ENCODE results near the gene VSIG10L2.
A peak's percentile ranks its signal among the peaks of the same experiment; 100 is the strongest.

Gene VSIG10L2

DNA sequence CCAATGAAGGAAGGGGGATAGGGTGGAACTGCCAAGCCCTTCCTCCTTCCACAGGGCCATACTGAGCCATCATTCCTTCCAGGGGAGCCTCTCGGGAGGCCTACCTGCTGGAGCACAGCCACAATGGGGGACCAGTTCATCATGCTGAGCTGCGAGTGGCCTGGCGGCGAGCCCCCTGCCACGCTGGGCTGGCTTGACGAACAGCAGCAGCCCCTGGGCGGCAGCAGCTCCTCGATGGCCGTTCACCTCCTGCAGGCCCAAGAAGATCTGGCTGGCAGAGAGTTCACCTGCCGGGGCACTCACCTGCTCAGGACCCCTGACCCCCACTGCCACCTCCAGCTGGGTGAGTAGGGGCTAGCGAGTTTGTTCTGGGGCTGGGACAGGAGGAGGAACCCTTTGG lies 5.9 kb downstream of the VSIG10L2 start:
- Histone ChIP-seq H3K36me3 (ENCODE audit: control insufficient read depth, insufficient read depth, low read length) (peaks cover 7% of the 10 kb centered on the region), H3K9me3 (ENCODE audit: control insufficient read depth, insufficient read depth, low read length) (no peaks in the 10 kb centered on the region), H3K27me3 (ENCODE audit: control insufficient read depth, insufficient read depth, low read length) (no peaks in the 10 kb centered on the region), H3K4me1 (ENCODE audit: control insufficient read depth, insufficient read depth, low read length) (no peaks in the 10 kb centered on the region), H3K4me3 (ENCODE audit: low read depth, low read length) (no peak overlapping the region), H3K9ac (ENCODE audit: low read depth, low read length) (peak overlapping the region; percentile 24)

GRCh38 chr11:125952559-125952958 lies 6.7 kb downstream of the VSIG10L2 start:
- no peaks in the 10 kb centered on the region for H3K4me1 ChIP-seq (ENCODE audit: control insufficient read depth, insufficient read depth, low read length)
- no peaks in the 10 kb centered on the region for H3K27me3 ChIP-seq (ENCODE audit: control insufficient read depth, insufficient read depth, low read length)
- no peaks in the 10 kb centered on the region for H3K9me3 ChIP-seq (ENCODE audit: control insufficient read depth, insufficient read depth, low read length)
- no peak overlapping the region for H3K4me3 ChIP-seq (ENCODE audit: low read depth, low read length)
- peaks cover 7% of the 10 kb centered on the region for H3K36me3 ChIP-seq (ENCODE audit: control insufficient read depth, insufficient read depth, low read length)
- H3K9ac ChIP-seq (ENCODE audit: low read depth, low read length) = no peak overlapping the region

GRCh38 chr11:125952973-125953372 lies 7.1 kb downstream of the VSIG10L2 start:
- no peaks in the 10 kb centered on the region for H3K27me3 ChIP-seq (ENCODE audit: control insufficient read depth, insufficient read depth, low read length)
- peaks cover 7% of the 10 kb centered on the region for H3K36me3 ChIP-seq (ENCODE audit: control insufficient read depth, insufficient read depth, low read length)
- H3K4me3 ChIP-seq (ENCODE audit: low read depth, low read length) = no peak overlapping the region
- no peak overlapping the region for H3K9ac ChIP-seq (ENCODE audit: low read depth, low read length)
- no peaks in the 10 kb centered on the region for H3K9me3 ChIP-seq (ENCODE audit: control insufficient read depth, insufficient read depth, low read length)
- H3K4me1 ChIP-seq (ENCODE audit: control insufficient read depth, insufficient read depth, low read length) = no peaks in the 10 kb centered on the region

DNA sequence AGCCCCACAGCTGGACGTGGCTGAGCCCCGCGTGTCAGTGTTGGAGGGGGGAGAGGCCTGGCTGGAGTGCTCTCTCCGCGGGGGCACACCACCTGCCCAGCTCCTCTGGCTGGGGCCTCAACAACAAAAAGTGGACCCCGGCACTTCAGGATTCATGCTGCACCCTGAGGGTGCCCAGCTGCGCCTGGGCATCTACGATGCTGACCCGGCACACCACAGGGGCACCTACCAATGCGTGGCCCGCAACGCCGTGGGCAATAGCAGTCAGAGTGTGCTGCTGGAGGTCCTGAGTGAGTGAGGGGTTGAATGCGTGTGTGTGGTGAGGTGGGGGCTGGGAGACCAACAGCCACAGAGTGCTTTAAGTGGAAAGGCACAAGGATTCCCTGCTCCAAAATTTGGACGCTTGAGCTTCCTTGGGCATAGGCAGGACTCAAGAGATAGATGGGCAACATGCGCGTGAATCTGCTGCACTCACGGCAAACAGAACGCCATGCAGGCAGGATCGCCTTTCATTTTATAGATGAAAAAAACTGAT lies 7.6 kb downstream of the VSIG10L2 start:
- Histone ChIP-seq H3K9me3 (ENCODE audit: control insufficient read depth, insufficient read depth, low read length) (no peaks in the 10 kb centered on the region), H3K4me1 (ENCODE audit: control insufficient read depth, insufficient read depth, low read length) (no peaks in the 10 kb centered on the region), H3K9ac (ENCODE audit: low read depth, low read length) (no peak overlapping the region), H3K36me3 (ENCODE audit: control insufficient read depth, insufficient read depth, low read length) (peaks cover 7% of the 10 kb centered on the region), H3K27me3 (ENCODE audit: control insufficient read depth, insufficient read depth, low read length) (no peaks in the 10 kb centered on the region), H3K4me3 (ENCODE audit: low read depth, low read length) (no peak overlapping the region)

GRCh38 chr11:125954123-125954944 lies 8.5 kb downstream of the VSIG10L2 start:
- Histone ChIP-seq H3K4me3 (ENCODE audit: low read depth, low read length) (no peak overlapping the region), H3K4me1 (ENCODE audit: control insufficient read depth, insufficient read depth, low read length) (no peaks in the 10 kb centered on the region), H3K36me3 (ENCODE audit: control insufficient read depth, insufficient read depth, low read length) (peaks cover 7% of the 10 kb centered on the region), H3K9ac (ENCODE audit: low read depth, low read length) (no peak overlapping the region), H3K9me3 (ENCODE audit: control insufficient read depth, insufficient read depth, low read length) (no peaks in the 10 kb centered on the region), H3K27me3 (ENCODE audit: control insufficient read depth, insufficient read depth, low read length) (no peaks in the 10 kb centered on the region)

DNA sequence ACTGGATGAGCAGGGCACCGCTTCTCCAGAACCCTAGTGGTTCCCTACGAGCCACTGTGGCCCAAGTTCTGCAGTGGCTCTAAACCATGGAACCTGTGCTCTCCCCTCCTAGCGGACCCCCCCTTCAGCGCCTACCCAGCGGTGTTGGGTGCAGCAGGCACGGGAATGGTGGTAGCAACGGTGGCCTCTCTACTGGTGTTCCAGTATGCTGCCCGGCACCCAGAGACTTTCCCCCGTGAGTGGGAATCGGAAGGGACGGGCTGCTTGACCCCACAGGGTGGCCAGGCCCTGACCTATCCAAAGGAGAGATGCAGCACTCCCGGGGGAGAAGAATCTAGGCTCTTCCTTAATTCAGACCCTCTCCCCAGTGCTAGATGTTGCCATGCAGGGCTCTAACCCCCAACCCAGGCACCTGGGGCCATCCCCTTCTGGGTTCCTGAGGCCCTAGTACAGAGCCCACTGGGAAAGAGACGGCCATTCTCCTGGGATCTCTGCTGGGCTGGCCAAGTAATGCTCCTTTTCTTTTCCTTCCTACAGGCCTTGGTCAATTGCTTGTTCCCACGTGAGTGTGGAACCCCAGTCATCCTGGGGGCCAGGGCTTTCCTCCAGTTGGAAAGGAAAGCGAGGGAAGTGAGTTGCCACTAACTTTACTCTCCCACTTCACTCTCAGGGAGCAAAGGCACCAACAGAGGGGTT lies 9.2 kb downstream of the VSIG10L2 start:
- H3K9me3 ChIP-seq (ENCODE audit: control insufficient read depth, insufficient read depth, low read length) = no peaks in the 10 kb centered on the region
- H3K9ac ChIP-seq (ENCODE audit: low read depth, low read length) = no peak overlapping the region
- H3K4me1 ChIP-seq (ENCODE audit: control insufficient read depth, insufficient read depth, low read length) = no peaks in the 10 kb centered on the region
- H3K36me3 ChIP-seq (ENCODE audit: control insufficient read depth, insufficient read depth, low read length) = peaks cover 7% of the 10 kb centered on the region
- no peaks in the 10 kb centered on the region for H3K27me3 ChIP-seq (ENCODE audit: control insufficient read depth, insufficient read depth, low read length)
- no peak overlapping the region for H3K4me3 ChIP-seq (ENCODE audit: low read depth, low read length)

DNA sequence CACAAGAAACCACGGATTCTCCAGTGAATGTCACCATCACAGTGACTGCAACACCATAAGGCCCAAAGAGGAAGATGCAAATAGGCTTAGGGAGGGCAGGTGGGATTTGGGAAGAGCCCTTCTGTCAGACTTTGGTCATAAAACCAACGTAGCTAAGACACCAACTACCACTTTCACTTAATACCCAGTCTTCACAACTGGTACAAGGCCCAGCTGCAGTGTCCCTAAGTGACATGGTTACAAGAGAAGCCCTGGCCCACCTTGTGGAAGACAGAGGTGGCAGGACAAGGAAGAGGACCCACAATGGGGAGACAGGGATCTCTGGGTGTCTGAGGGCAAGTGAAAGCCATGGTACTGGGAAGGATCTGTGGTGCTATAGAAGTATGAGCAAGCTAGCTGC lies 10.0 kb downstream of the VSIG10L2 start:
- Histone ChIP-seq H3K9me3 (ENCODE audit: control insufficient read depth, insufficient read depth, low read length) (no peaks in the 10 kb centered on the region), H3K4me3 (ENCODE audit: low read depth, low read length) (no peak overlapping the region), H3K4me1 (ENCODE audit: control insufficient read depth, insufficient read depth, low read length) (no peaks in the 10 kb centered on the region), H3K9ac (ENCODE audit: low read depth, low read length) (no peak overlapping the region), H3K36me3 (ENCODE audit: control insufficient read depth, insufficient read depth, low read length) (peaks cover 12% of the 10 kb centered on the region), H3K27me3 (ENCODE audit: control insufficient read depth, insufficient read depth, low read length) (no peaks in the 10 kb centered on the region)

- no peak overlapping the region for H3K9ac ChIP-seq (ENCODE audit: low read depth, low read length)
- no peaks in the 10 kb centered on the region for H3K4me1 ChIP-seq (ENCODE audit: control insufficient read depth, insufficient read depth, low read length)
- H3K36me3 ChIP-seq (ENCODE audit: control insufficient read depth, insufficient read depth, low read length) = peaks cover 15% of the 10 kb centered on the region
- H3K27me3 ChIP-seq (ENCODE audit: control insufficient read depth, insufficient read depth, low read length) = no peaks in the 10 kb centered on the region
- no peak overlapping the region for H3K4me3 ChIP-seq (ENCODE audit: low read depth, low read length)
- H3K9me3 ChIP-seq (ENCODE audit: control insufficient read depth, insufficient read depth, low read length) = no peaks in the 10 kb centered on the region
These were observed 10.7 kb downstream of the VSIG10L2 start for GRCh38 chr11:125956391-125957134.

- Histone ChIP-seq H3K4me3 (ENCODE audit: low read depth, low read length) (no peak overlapping the region), H3K9ac (ENCODE audit: low read depth, low read length) (no peak overlapping the region), H3K27me3 (ENCODE audit: control insufficient read depth, insufficient read depth, low read length) (no peaks in the 10 kb centered on the region), H3K4me1 (ENCODE audit: control insufficient read depth, insufficient read depth, low read length) (no peaks in the 10 kb centered on the region), H3K9me3 (ENCODE audit: control insufficient read depth, insufficient read depth, low read length) (no peaks in the 10 kb centered on the region), H3K36me3 (ENCODE audit: control insufficient read depth, insufficient read depth, low read length) (peaks cover 17% of the 10 kb centered on the region)
These were observed 11.9 kb downstream of the VSIG10L2 start for GRCh38 chr11:125957618-125958332.

- Histone ChIP-seq H3K4me1 (ENCODE audit: control insufficient read depth, insufficient read depth, low read length) (no peaks in the 10 kb centered on the region), H3K36me3 (ENCODE audit: control insufficient read depth, insufficient read depth, low read length) (peaks cover 15% of the 10 kb centered on the region), H3K9me3 (ENCODE audit: control insufficient read depth, insufficient read depth, low read length) (no peaks in the 10 kb centered on the region), H3K9ac (ENCODE audit: low read depth, low read length) (no peak overlapping the region), H3K4me3 (ENCODE audit: low read depth, low read length) (no peak overlapping the region), H3K27me3 (ENCODE audit: control insufficient read depth, insufficient read depth, low read length) (no peaks in the 10 kb centered on the region)
These were observed 13.1 kb downstream of the VSIG10L2 start for GRCh38 chr11:125958872-125959400.

- H3K36me3 ChIP-seq (ENCODE audit: control insufficient read depth, insufficient read depth, low read length) = peaks cover 15% of the 10 kb centered on the region
These were observed 13.7 kb downstream of the VSIG10L2 start for GRCh38 chr11:125959511-125959910.

More at GRCh38 chr11:125959511-125959910, 13.7 kb downstream of the VSIG10L2 start:
- no peak overlapping the region for H3K4me3 ChIP-seq (ENCODE audit: low read depth, low read length)
- H3K27me3 ChIP-seq (ENCODE audit: control insufficient read depth, insufficient read depth, low read length) = no peaks in the 10 kb centered on the region
- no peaks in the 10 kb centered on the region for H3K4me1 ChIP-seq (ENCODE audit: control insufficient read depth, insufficient read depth, low read length)
- H3K9ac ChIP-seq (ENCODE audit: low read depth, low read length) = no peak overlapping the region
- no peaks in the 10 kb centered on the region for H3K9me3 ChIP-seq (ENCODE audit: control insufficient read depth, insufficient read depth, low read length)
